H1 (cell line): ENCODE data around the gene EVA1B. TPM values are rescaled to one million over a fixed set of nuclear protein-coding genes. Genes with fewer than 3 reads are reported as not detected.

Source experiments
- CBX5 ChIP-seq: fragments of 300-800, 300-1000 bp; sonication (generic); IDR thresholded peaks from 2 replicates; pipeline ENCODE4 v1.7.1; 2016; ENCODE audit warnings: antibody characterized with exemption, low read length, low read depth
- CHD2 ChIP-seq: IDR thresholded peaks from 2 replicates; pipeline ENCODE4 v1.6.1; 2012; ENCODE audit warnings: low read length, improper control_type of control experiment
- CTCF ChIP-seq, 3 experiments: IDR thresholded peaks; 1 replicate in 2 of 3; 2 replicates in 1 of 3; pipeline versions ENCODE4 v1.5.1 to v1.6.1; 2011; ENCODE audit warnings: low read length in 3 of 3, mild to moderate bottlenecking in 3 of 3, inconsistent platforms in 2 of 3, low read depth in 1 of 3, moderate library complexity in 1 of 3; ENCODE audit not compliant: insufficient read depth in 1 of 3; ENCODE audit errors: control extremely low read depth in 1 of 3
- HDAC2 ChIP-seq, 2 experiments: fragments of 300-600 bp in 1 of 2; sonication (generic) in 1 of 2; IDR thresholded peaks; 2 replicates each; pipeline ENCODE4 v1.6.1; 2011 to 2012; ENCODE audit warnings: low read depth in 2 of 2, low read length in 2 of 2, mild to moderate bottlenecking in 2 of 2, moderate library complexity in 2 of 2, borderline replicate concordance in 1 of 2, inconsistent platforms in 1 of 2
- HDAC6 ChIP-seq: IDR thresholded peaks from one replicate; pipeline ENCODE4 v1.7.1; 2012; ENCODE audit warnings: low read depth, mild to moderate bottlenecking, inconsistent platforms, low read length, moderate library complexity
- KDM4A ChIP-seq: IDR thresholded peaks from one replicate; pipeline ENCODE4 v1.7.1; 2012; ENCODE audit warnings: low read depth, mild to moderate bottlenecking, moderate library complexity, low read length, inconsistent platforms; ENCODE audit not compliant: severe bottlenecking
- SAP30 ChIP-seq: fragments of 300-600 bp; sonication (generic); IDR thresholded peaks from 2 replicates; pipeline ENCODE4 v1.7.1; 2012; ENCODE audit warnings: low read length, moderate library complexity, mild to moderate bottlenecking, inconsistent platforms; ENCODE audit not compliant: insufficient read depth, insufficient replicate concordance
- SP4 ChIP-seq: IDR thresholded peaks from 2 replicates; pipeline ENCODE4 v1.6.1; 2012; ENCODE audit warnings: low read length, inconsistent platforms
- polyA plus RNA-seq, 7 experiments: library from polyadenylated mRNA; depleted of rRNA in 3 of 7; stranded (reverse) in 5 of 7; unstranded in 2 of 7; fragments of >200 nt in 5 of 7; fragments of 200-250 nt in 2 of 7; gene quantifications; 1 replicate in 5 of 7; 2 replicates in 1 of 7; 4 replicates in 1 of 7; pipeline versions ENCODE4 v1.2.1 to v1.2.3, GENCODE V29; 2011 to 2013; ENCODE audit warnings: missing spikeins in 2 of 7, mixed read lengths in 2 of 7
- total RNA-seq: library from RNA; stranded (reverse); fragmentation: NEBNext Ultra II Directional; extraction: Animal tissue kit (Norgen Biotek cat#: 25700); gene quantifications from 2 replicates; pipeline ENCODE4 v1.2.1, GENCODE V29; 2021

The EVA1B gene
- total and polyA plus RNA-seq, 2 of the 8 experiments (the other 6 are each of a cell fraction or from before 2014, with no cell fraction given) = 10.0 to 19.9 TPM

GRCh38 chr1:36309397-36309796 is 14.0 kb downstream of the EVA1B start (continued):
- TF ChIP-seq HDAC6 (no peak), CBX5 (no peak), SAP30 (no peak), CTCF (IDR thresholded peaks at IDR 0.05; ENCODE audit: control extremely low read depth in 1 of 3, insufficient read depth in 1 of 3, low read depth in 1 of 3, low read length in 3 of 3) (no peak), SP4 (no peak), KDM4A (no peak), CHD2 (no peak), HDAC2 (IDR thresholded peaks at IDR 0.05; ENCODE audit: borderline replicate concordance in 1 of 2, low read depth in 2 of 2, low read length in 2 of 2) (no peak)
